HG02870 (cell line): Measurements from ENCODE around the gene MAP4K2.

Experiments used
- ATAC-seq: cut with Tn5 transposase; IDR thresholded peaks from one replicate; pipeline ENCODE4 v1.9.1; 2021; ENCODE audit warnings: mild to moderate bottlenecking, moderate library complexity; ENCODE audit not compliant: unreplicated experiment

Gene MAP4K2

GRCh38 chr11:64793271-64794160 lies 9.5 kb downstream of the MAP4K2 start:
- ATAC-seq, result no peak

DNA sequence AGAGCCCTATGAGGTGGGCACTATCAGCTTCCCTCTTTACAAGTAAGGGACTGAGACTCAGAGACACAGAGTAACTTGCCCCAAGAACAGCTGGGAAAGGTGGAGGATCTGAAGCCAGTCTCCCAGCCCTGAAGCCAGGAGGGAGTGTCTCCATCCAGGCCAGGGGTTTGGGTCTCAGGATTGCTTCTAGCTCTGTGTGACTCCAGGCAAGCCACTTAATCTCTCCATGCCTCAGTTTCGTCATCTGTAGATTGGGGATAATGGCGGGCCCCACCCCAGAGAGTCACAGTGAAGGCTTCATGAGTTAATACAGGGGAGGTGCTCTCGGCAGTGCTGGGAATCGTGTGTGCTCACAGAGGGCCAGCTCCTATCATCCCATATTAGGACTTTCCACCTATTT lies 10.5 kb downstream of the MAP4K2 start:
- no peak for ATAC-seq

DNA sequence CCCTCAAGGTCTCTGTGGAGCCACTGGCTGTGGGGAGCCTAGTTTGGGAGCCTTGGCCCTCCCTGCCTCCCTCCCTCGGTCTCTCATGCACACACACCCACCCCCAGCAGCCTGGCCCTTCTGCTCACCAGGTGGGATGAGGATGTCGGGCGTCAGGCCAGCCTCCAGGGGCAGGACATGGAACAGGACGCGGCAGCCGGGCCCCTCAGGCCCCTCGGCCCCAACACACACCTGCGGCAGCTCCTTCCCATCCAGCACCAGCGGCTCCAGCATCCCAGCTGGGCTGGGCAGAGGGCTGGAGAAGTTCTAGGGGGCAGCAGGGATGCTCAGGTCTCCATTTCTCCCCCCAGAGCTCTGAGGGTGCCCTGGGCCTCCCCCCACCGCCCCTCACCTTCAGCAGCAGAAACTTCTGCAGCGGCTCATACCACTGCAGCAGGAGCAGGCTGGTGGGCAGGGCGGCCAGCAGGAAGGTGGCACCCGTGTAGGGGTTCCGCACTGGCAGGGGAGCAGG lies 11.2 kb downstream of the MAP4K2 start:
- ATAC-seq, result no peak

DNA sequence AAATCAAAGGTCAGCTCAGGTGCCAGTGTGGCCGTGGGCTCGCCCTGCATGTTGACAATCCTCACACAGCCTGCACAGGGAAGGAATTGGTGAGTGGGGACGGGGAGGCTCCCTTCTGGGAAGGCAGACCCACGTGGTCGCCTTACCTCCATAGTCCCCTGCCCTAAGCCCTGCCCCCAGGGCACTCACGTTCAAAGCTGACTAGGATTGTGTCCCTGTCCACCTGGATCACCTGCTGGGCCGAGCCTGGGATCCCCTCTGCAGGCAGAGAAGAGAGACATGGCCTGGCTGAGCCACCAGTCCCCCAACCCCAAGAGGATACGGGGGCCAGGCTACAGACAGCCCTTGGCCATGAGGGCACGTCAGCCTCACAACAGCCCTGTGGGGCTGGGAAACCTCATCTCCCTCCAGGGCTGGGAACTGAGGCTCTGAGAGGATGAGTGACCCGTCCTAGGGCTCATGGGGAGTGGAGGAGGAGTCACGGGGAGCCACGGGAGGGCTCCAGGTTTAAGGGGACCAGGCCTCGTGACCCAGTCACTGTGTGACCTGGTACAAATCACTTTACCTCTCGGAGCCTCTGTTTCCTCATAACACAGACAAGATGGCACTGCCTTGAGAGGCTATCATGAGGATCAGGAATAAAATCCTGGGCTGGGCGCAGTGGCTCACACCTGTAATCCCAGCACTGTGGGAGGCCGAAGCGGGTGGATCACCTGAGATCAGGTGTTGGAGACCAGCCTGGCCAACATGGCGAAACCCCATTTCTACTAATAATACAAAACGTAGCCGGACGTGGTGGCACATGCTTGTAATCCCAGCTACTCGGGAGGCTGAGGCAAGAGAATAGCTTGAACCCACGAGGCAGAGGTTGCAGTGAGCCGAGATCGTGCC lies 12.6 kb downstream of the MAP4K2 start:
- no peak for ATAC-seq

DNA sequence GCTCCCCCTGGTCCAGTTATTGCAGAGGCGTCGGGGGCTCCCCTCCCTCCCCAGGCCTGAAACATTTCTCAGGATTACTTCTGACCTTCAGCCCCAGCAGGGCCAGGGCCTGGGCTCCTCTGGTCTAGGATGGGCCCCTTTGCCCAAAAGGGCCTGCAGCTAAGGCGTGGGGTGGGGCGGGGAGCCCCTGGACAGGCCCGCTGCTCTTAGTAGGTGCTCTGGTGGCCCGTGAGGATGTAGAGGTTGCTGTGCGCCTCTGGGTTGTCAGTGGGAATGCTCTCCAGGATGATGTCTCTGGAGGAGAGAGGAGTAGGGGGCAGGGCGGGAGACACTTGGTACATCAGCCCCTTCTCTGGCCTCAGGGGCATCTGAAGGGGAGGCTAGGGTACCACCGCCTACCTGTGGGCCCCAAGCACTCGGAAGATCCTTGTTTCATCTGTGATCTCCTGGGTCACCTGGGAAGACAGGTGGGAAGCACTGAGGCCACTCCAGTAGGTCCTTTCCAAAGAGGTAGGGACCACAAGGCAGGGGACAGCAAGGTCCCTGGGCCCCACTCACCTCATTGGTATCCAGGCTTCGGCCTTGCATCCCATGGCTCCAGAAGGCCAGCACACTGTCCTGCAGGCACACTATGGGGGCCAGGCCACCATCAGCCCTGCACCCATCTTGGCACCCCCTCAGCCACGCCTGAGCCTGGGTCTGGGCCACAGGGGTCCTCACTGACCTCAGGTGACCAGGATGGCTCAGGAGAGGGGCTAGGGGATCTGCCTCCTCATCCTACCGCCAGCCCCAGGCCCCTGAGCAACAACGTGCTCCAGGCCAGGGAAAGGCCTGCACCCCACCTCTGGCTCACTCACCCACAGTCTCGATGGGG lies 13.4 kb downstream of the MAP4K2 start:
- no peak for ATAC-seq

DNA sequence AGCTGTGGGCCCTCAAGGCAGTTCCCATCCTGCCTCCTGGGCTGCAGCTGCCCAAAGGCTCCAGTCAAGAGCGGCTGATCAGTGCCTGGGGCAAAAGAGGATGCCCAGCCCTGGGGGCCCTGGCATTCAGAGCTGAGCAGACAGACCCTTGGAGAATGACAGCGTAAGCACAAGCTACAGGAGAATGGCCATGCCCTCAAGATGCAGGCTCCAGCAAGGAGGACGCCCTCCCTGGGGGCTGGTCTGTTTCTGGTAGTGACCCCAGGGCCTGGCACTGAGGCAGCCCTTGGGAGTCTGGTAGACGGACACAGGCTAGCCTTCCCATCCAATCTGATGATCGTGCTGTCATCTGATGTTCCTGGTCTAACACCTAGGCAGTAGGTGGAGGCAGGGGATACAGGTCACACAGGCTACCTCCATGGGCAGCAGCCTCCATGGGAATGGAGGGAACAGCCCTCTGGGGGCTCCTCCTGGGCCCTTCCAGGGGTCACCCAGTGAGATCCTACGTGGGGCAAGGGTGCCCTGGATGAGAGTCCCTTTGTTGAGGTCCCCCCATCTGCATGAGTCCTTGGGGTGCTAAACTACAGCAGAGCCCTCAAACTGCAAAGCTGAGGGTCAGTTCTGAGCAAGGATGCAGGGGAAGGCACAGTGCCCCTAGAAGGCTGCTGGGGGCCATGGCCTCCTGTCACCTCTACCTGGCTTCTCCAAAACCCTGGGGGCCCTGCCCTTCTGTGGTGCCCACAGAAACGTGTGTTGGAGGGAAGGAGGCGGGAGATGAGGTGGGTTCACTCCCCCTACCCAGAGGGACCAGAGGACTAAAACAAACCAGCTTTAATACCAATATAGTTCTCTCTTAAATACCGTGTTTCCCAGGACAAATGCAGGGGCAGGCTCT lies 14.4 kb downstream of the MAP4K2 start:
- no peak for ATAC-seq

- ATAC-seq, result no peak
These were observed 15.3 kb downstream of the MAP4K2 start for GRCh38 chr11:64787526-64788320.

- no peak for ATAC-seq
These were observed 16.7 kb downstream of the MAP4K2 start for GRCh38 chr11:64786308-64786707.

DNA sequence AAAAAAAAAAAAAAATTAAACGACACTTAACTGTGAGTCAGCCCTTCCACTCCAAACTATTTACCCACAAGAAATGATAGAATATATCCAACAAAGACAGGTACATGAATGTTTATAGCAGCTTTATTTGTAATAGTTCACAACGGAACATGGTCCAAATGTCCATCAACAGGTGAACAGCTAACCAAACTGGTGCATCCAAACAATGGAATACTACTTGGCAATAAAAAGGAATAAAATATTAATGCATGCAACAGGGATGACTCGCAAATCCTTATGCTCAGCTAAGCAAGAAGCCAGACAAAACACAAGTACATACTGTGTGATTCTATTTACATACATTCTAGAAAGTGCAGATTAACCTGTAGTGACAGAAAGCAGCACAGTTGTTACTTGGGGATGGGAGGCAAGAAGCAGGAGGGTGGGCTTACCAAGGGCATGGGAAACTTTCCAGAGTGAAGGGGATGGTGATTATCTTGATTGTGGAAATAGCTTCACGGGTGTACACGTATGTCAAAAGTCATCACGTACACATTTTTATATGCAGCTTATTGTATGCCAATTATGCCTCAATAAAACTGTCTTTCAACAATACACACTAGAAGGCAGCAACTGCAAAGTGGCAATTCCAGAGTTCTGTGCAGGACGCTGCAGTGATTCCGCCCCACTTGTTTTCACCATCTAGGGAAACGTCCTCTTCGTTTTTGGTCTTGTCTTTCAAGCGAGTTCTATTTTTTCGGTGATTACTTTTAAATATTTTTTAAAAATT lies 18.0 kb downstream of the MAP4K2 start:
- no peak for ATAC-seq

DNA sequence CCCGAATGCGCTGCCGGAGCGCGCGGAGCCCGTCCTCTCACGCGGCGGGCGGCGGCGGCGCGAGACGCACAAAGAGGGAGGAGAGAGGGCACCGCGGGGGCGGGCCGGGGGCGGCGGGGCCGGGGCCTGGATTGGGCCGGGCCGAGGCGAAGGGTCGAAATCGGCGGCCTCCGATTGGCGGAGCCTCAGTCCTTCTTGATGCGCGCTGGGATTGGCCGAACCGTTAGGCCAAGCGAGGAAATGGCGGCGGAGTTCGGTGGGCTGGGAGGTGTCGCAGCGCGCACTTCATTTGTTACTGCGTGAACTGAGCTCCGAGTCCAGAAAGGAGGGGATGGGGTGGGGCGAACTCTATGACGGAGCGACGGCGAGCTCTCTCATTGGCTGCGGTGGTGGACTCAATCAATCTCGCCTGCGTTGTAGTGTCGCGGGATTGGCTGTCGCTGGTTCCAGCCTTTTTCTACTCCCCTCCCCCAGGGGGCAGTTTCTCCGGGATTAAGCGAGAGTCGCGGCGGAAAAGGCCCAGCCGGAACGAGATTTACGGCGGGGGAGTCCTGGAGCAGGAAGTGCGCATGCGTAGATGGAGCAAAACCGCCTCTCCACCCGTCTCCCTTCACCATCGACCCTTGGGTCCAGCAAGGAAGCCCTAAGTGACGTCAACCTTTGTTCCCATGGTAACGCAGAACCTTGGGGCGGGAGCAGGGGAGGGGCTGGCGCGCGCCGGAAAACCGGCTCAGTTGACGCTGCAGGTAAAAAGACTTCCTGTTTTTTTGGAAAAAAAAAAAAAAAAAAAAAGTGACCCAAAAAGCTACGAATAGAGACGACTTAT lies 24.3 kb downstream of the MAP4K2 start, which contains the start of gene SF1:
Gene SF1 (minus strand): TSS at position 70 of the 826 bp plus-strand sequence. CDS start 150 bp downstream, outside the sequence.
- peak; percentile 80 for ATAC-seq

- ATAC-seq, result no peak
These were observed 24.9 kb downstream of the MAP4K2 start for GRCh38 chr11:64778223-64778472.

DNA sequence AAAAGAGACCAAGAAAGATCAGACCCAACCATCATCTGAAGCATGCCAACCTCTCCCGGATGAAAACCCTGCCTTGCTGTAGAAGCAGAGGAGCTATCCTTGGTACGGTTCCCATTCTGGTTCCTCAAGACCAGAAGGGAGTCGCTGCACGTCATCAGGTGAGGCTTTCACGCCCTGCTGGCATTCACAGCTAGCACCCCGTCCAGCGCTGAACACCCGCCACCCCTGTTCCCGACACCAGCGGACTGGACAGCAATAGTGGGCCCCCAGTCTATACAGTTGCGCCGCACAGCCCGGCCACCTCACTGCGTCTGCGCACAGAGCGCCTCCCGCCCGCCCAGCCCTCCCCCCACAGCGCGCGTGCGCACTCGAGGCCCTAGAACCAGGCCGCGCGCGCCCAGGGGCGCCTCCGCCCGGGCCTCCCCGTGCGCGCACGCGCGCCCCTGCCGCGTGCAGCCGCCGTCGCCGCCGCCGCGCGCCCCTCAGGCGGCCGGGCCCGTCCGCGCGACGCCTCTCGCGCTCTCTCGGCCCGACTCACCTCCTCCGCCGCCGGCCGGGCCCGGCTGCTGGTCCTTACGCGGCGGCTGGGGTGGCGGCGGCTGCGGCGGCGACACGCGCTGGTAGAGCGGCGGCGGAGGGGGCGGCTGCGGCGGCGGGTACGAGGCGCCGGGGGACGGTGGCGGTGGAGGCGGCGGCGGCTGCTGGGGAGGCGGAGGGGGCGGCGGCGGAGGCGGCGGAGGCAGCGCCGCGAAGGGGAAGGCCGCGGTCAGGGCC lies 25.4 kb downstream of the MAP4K2 start:
- no peak for ATAC-seq

- no peak for ATAC-seq
These were observed 26.1 kb downstream of the MAP4K2 start for GRCh38 chr11:64776875-64777274.

DNA sequence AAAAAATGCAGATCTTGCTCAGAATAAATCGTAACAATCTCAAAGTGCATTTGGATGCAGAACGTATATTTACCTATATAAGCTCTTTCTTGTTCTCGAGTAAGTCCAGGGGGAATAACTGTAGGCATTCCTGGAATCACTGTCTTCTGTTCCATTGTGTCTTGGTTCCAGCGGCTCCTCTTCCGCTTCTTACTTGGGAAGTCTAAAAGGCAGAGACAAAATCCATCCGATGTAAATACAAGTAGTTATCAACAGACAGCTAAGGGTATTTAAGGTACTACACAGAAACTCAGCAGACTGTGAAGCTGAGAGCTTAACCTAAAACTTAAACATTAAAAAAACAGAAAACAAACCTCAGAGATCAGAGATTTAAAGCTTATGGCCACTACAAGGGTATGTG lies 26.6 kb downstream of the MAP4K2 start:
- ATAC-seq, result no peak

DNA sequence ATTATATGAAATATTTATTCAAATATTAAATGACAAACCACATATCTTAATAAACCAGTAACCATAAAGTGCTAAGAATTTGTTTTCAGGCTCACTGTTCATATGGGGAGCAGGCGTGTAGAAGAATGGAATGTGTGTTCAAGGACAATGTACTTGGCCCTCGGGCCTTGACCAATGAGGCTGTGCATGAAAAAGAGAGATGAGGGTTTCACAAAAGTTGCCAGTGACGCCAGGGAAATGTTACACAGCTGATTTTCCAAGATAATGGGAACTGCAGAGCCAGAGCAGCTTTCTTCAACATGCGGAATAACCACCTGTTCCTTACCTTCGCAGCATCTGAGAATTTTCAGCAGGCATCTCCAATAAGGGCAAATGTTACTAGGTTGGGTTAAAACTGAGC lies 28.9 kb downstream of the MAP4K2 start:
- ATAC-seq, result no peak

- ATAC-seq, result no peak
These were observed 30.6 kb downstream of the MAP4K2 start for GRCh38 chr11:64772303-64773018.
